Tibial nerve (tissue), 4 donors: ENCODE measurements around the gene TEF. TPM values are rescaled to one million over a fixed set of nuclear protein-coding genes. Genes with fewer than 3 reads are reported as not detected.

Experiments
- DNase-seq, 2 donors: peaks; one replicate each; pipeline ENCODE4 v3.0.0-alpha.2; 2019; ENCODE audit warnings: low spot score in 2 of 2
- H3K27ac ChIP-seq, 4 donors: fragments of 200-600 bp; sonication (generic) in 3 of 4; one replicate each; pipeline ENCODE4 v1.5.1; 2017 to 2019; ENCODE audit warnings: mild to moderate bottlenecking in 1 of 4
- H3K27me3 ChIP-seq, 2 donors: fragments of 200-600 bp; sonication (generic) in 1 of 2; one replicate each; pipeline versions ENCODE4 v1.5.1 to v1.6.0; 2017 to 2019
- H3K36me3 ChIP-seq, 3 donors: fragments of 200-600 bp; sonication (generic); one replicate each; pipeline ENCODE4 v1.5.1; 2018 to 2019
- H3K4me1 ChIP-seq, 4 donors: fragments of 200-600 bp; sonication (generic) in 3 of 4; one replicate each; pipeline ENCODE4 v1.5.1; 2017 to 2019
- H3K4me3 ChIP-seq, 4 donors: fragments of 200-600 bp; sonication (generic) in 3 of 4; one replicate each; pipeline ENCODE4 v1.5.1; 2017 to 2019; ENCODE audit warnings: mild to moderate bottlenecking in 1 of 4, moderate library complexity in 1 of 4
- H3K9me3 ChIP-seq, 4 donors: fragments of 200-600 bp; sonication (generic) in 3 of 4; one replicate each; pipeline ENCODE4 v1.5.1; 2017 to 2019
- CTCF ChIP-seq, 5 experiments: fragments of 200-600 bp in 3 of 5; fragments of 450-650 bp in 2 of 5; sonication (generic) in 3 of 5; IDR thresholded peaks; one replicate each; pipeline ENCODE4 v1.5.1; 2016 to 2019; ENCODE audit warnings: antibody characterized with exemption in 5 of 5, mild to moderate bottlenecking in 3 of 5, moderate library complexity in 2 of 5
- EP300 ChIP-seq, 2 donors: sonication (generic); formaldehyde crosslinking; IDR thresholded peaks; one replicate each; pipeline ENCODE4 v1.6.1; 2017; ENCODE audit warnings: antibody characterized with exemption in 2 of 2, mild to moderate bottlenecking in 1 of 2
- POLR2A ChIP-seq, 2 donors: fragments of 450-650 bp; IDR thresholded peaks; one replicate each; pipeline ENCODE4 v1.6.1; 2017; ENCODE audit warnings: antibody characterized with exemption in 2 of 2, mild to moderate bottlenecking in 2 of 2, moderate library complexity in 2 of 2
- WGBS, 2 donors: methylation state at CpG; one replicate each; pipeline ENCODE4 v1.1.5; 2018; 5-methylcytosine and 5-hydroxymethylcytosine counted together
- total RNA-seq, 4 donors: library from RNA; depleted of rRNA; stranded (reverse); fragments of >200 nt; gene quantifications; one replicate each; pipeline ENCODE4 v1.1.0, GENCODE V29; 2016

The TEF gene
- total RNA-seq, 4 donors from 2014 or later = 20.1 to 49.4 (median 43.9) TPM

GRCh38 chr22:41353862-41354575 is 27.7 kb upstream of the TEF start:
- Histone ChIP-seq H3K4me1 (peaks cover 0 to 14% (median 0%) of the 10 kb centered on the region in 4 donors), H3K36me3 (peaks cover 0 to 100% (median 29%) of the 10 kb centered on the region in 3 donors), H3K27ac (peak overlapping the region in 2 of 4 donors; percentile 30 to 65), H3K4me3 (no peak overlapping the region), H3K27me3 (no peaks in the 10 kb centered on the region), H3K9me3 (no peaks in the 10 kb centered on the region)
- TF ChIP-seq POLR2A (IDR thresholded peaks at IDR 0.05) (no peak), EP300 (IDR thresholded peaks at IDR 0.05) (no peak), CTCF (IDR thresholded peaks at IDR 0.05) (no peak)
- 84 to 86% methylated on average over 9 of the region's 10 CpGs for WGBS, 2 donors
- no peak for DNase-seq

- Histone ChIP-seq H3K9me3 (no peaks in the 10 kb centered on the region), H3K36me3 (peaks cover 0 to 97% (median 23%) of the 10 kb centered on the region in 3 donors), H3K27me3 (no peaks in the 10 kb centered on the region), H3K4me3 (no peak overlapping the region), H3K4me1 (peaks cover 0 to 8% (median 0%) of the 10 kb centered on the region in 4 donors), H3K27ac (peak overlapping the region in 2 of 4 donors; percentile 34 to 65)
- DNase-seq = no peak
- TF ChIP-seq POLR2A (IDR thresholded peaks at IDR 0.05) = no peak
- peak in 1 of 2 donors; percentile 49 for TF ChIP-seq EP300 (IDR thresholded peaks at IDR 0.05)
- WGBS, 2 donors = 82% methylated on average over 8 to 10 of the region's 10 CpGs
Measured at GRCh38 chr22:41354979-41355378, 26.8 kb upstream of the TEF start.

GRCh38 chr22:41355895-41356294 is 25.8 kb upstream of the TEF start:
- TF ChIP-seq EP300 (IDR thresholded peaks at IDR 0.05) (no peak), CTCF (IDR thresholded peaks at IDR 0.05) (no peak), POLR2A (IDR thresholded peaks at IDR 0.05) (no peak)
- Histone ChIP-seq H3K4me1 (peaks cover 0 to 6% (median 0%) of the 10 kb centered on the region in 4 donors), H3K36me3 (peaks cover 0 to 96% (median 23%) of the 10 kb centered on the region in 3 donors), H3K4me3 (no peak overlapping the region), H3K27ac (peak overlapping the region in 1 of 4 donors; percentile 42), H3K9me3 (no peaks in the 10 kb centered on the region), H3K27me3 (no peaks in the 10 kb centered on the region)
- WGBS, 2 donors = 91 to 96% methylated on average over 14 to 17 of the region's 17 CpGs
- DNase-seq = no peak

- TF ChIP-seq CTCF (IDR thresholded peaks at IDR 0.05) (no peak), EP300 (IDR thresholded peaks at IDR 0.05) (no peak), POLR2A (IDR thresholded peaks at IDR 0.05) (no peak)
- H3K36me3 ChIP-seq = peaks cover 0 to 96% (median 23%) of the 10 kb centered on the region in 3 donors
- 86 to 95% methylated on average over 18 to 21 of the region's 25 CpGs for WGBS, 2 donors
Measured at GRCh38 chr22:41356430-41357028, 25.2 kb upstream of the TEF start.

GRCh38 chr22:41357191-41357590 is 24.6 kb upstream of the TEF start:
- 83 to 89% methylated on average over 15 to 16 of the region's 16 CpGs for WGBS, 2 donors
- TF ChIP-seq EP300 (IDR thresholded peaks at IDR 0.05) = no peak
- TF ChIP-seq POLR2A (IDR thresholded peaks at IDR 0.05) = no peak
- TF ChIP-seq CTCF (IDR thresholded peaks at IDR 0.05) = no peak
- no peak overlapping the region for H3K4me3 ChIP-seq
- H3K36me3 ChIP-seq = peaks cover 0 to 92% (median 19%) of the 10 kb centered on the region in 3 donors
- H3K27me3 ChIP-seq = no peaks in the 10 kb centered on the region
- DNase-seq = no peak
- peaks cover 0 to 4% (median 0%) of the 10 kb centered on the region in 4 donors for H3K4me1 ChIP-seq
- no peaks in the 10 kb centered on the region for H3K9me3 ChIP-seq
- H3K27ac ChIP-seq = peak overlapping the region in 1 of 4 donors; percentile 42

More at GRCh38 chr22:41356430-41357028, 25.2 kb upstream of the TEF start:
- Histone ChIP-seq H3K27ac (peak overlapping the region in 1 of 4 donors; percentile 42), H3K9me3 (no peaks in the 10 kb centered on the region), H3K4me1 (peaks cover 0 to 4% (median 0%) of the 10 kb centered on the region in 4 donors), H3K27me3 (no peaks in the 10 kb centered on the region), H3K4me3 (no peak overlapping the region)
- DNase-seq = no peak
